Measurements from ENCODE around the gene CA9.

DNA sequence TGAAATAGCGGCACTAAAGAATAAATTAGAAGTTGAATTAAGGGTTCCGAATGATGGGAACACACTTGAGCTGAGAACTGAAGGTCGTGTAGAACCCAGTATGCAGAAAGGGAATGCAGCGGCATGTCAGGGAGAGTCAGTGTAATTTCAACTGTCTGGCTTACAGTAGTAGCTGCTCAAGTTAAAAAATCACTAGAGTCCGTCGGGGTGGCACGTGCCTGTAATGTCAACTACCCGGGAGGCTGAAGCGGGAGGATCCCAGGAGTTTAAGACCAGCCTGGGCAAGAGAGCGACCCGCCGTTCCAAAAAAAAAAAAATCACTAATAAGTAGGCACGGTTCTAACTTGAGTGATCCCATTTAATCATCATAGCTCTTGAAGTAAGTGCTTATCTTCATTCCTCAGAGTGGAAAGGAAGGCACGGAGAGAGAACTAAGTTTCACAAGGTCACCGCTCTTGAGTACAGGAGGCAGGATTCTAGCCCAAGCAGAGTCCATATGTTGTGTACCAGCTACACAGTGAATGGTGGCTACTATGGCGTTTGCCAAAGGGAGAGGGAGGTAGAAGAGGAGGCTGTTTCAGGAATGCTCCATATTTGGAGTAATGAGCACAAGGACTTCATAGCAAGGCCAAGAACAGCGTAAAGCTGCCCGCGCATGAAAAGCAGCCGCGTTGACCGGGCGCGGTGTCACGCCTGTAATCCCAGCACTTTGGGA, 16.7 kb upstream of the CA9 start:
- TF ChIP-seq, protein P1, sequence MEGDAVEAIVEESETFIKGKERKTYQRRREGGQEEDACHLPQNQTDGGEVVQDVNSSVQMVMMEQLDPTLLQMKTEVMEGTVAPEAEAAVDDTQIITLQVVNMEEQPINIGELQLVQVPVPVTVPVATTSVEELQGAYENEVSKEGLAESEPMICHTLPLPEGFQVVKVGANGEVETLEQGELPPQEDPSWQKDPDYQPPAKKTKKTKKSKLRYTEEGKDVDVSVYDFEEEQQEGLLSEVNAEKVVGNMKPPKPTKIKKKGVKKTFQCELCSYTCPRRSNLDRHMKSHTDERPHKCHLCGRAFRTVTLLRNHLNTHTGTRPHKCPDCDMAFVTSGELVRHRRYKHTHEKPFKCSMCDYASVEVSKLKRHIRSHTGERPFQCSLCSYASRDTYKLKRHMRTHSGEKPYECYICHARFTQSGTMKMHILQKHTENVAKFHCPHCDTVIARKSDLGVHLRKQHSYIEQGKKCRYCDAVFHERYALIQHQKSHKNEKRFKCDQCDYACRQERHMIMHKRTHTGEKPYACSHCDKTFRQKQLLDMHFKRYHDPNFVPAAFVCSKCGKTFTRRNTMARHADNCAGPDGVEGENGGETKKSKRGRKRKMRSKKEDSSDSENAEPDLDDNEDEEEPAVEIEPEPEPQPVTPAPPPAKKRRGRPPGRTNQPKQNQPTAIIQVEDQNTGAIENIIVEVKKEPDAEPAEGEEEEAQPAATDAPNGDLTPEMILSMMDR (conservative IDR thresholded peaks at IDR 0.05) = no peak
- no peak for TF ChIP-seq ZFX (IDR thresholded peaks at IDR 0.05)

All from C4-2B (cell line).